Stimulated activated memory B cell treated with anti-CD40 and anti-IgM and Interleukin-4, amounts not matched to agents 10 μg/mL and 1 μg/mL and 100 μg/mL, for 72 hours (primary cell): ENCODE data around the gene ANKRD40CL.

ENCODE experiments used
- ATAC-seq: fragments of 150-1000 bp; cut with Tn5 transposase; 2 replicates; pipeline ENCODE4 v1.10.0; 2021
- H3K27ac Mint-ChIP-seq: one replicate; pipeline ENCODE4 v1.8.0; 2022; ENCODE audit warnings: mild to moderate bottlenecking, mixed read lengths
- H3K27me3 Mint-ChIP-seq: one replicate; pipeline ENCODE4 v1.8.0; 2022; ENCODE audit warnings: mixed read lengths
- H3K36me3 Mint-ChIP-seq: one replicate; pipeline ENCODE4 v1.8.0; 2022; ENCODE audit warnings: mixed read lengths
- H3K4me1 Mint-ChIP-seq: one replicate; pipeline ENCODE4 v1.8.0; 2022; ENCODE audit warnings: mixed read lengths
- H3K4me3 Mint-ChIP-seq: one replicate; pipeline ENCODE4 v1.8.0; 2022; ENCODE audit warnings: mild to moderate bottlenecking, moderate library complexity, mixed read lengths
- H3K9me3 Mint-ChIP-seq: one replicate; pipeline ENCODE4 v1.8.0; 2022; ENCODE audit warnings: mixed read lengths

ANKRD40CL gene

GRCh38 chr17:50775926-50776325, 8.6 kb upstream of the ANKRD40CL start:
- Mint-ChIP-seq H3K4me3 (no peak overlapping the region), H3K9me3 (no peaks in the 10 kb centered on the region), H3K27ac (no peak overlapping the region), H3K36me3 (no peaks in the 10 kb centered on the region), H3K4me1 (peaks cover 6% of the 10 kb centered on the region), H3K27me3 (no peaks in the 10 kb centered on the region)
- no peak for ATAC-seq

GRCh38 chr17:50774225-50774803, 7.0 kb upstream of the ANKRD40CL start:
- Mint-ChIP-seq H3K27me3 (no peaks in the 10 kb centered on the region), H3K4me1 (peaks cover 6% of the 10 kb centered on the region), H3K36me3 (no peaks in the 10 kb centered on the region), H3K27ac (no peak overlapping the region), H3K9me3 (no peaks in the 10 kb centered on the region), H3K4me3 (no peak overlapping the region)
- no peak for ATAC-seq

GRCh38 chr17:50771991-50772785, 4.9 kb upstream of the ANKRD40CL start:
- ATAC-seq = no peak
- H3K4me3 Mint-ChIP-seq = no peak overlapping the region
- H3K27me3 Mint-ChIP-seq = no peaks in the 10 kb centered on the region
- H3K36me3 Mint-ChIP-seq = no peaks in the 10 kb centered on the region
- peaks cover 6% of the 10 kb centered on the region for H3K4me1 Mint-ChIP-seq
- no peak overlapping the region for H3K27ac Mint-ChIP-seq
- no peaks in the 10 kb centered on the region for H3K9me3 Mint-ChIP-seq

GRCh38 chr17:50770346-50770745, 3.0 kb upstream of the ANKRD40CL start:
- Mint-ChIP-seq H3K27me3 (no peaks in the 10 kb centered on the region), H3K36me3 (no peaks in the 10 kb centered on the region), H3K4me3 (no peak overlapping the region), H3K4me1 (peaks cover 22% of the 10 kb centered on the region), H3K27ac (no peak overlapping the region), H3K9me3 (no peaks in the 10 kb centered on the region)
- ATAC-seq = no peak

- ATAC-seq = no peak
- H3K4me3 Mint-ChIP-seq = no peak overlapping the region
- no peaks in the 10 kb centered on the region for H3K36me3 Mint-ChIP-seq
- no peak overlapping the region for H3K27ac Mint-ChIP-seq
- H3K27me3 Mint-ChIP-seq = no peaks in the 10 kb centered on the region
- H3K4me1 Mint-ChIP-seq = peaks cover 26% of the 10 kb centered on the region
- no peaks in the 10 kb centered on the region for H3K9me3 Mint-ChIP-seq
Observed at GRCh38 chr17:50769884-50770283, 2.6 kb upstream of the ANKRD40CL start.

- ATAC-seq = no peak
- H3K9me3 Mint-ChIP-seq = no peaks in the 10 kb centered on the region
- no peaks in the 10 kb centered on the region for H3K36me3 Mint-ChIP-seq
- no peaks in the 10 kb centered on the region for H3K27me3 Mint-ChIP-seq
- no peak overlapping the region for H3K27ac Mint-ChIP-seq
- peaks cover 39% of the 10 kb centered on the region for H3K4me1 Mint-ChIP-seq
- no peak overlapping the region for H3K4me3 Mint-ChIP-seq
Observed at GRCh38 chr17:50768346-50768761, 1.0 kb upstream of the ANKRD40CL start.

- Mint-ChIP-seq H3K4me1 (peaks cover 41% of the 10 kb centered on the region), H3K9me3 (no peaks in the 10 kb centered on the region), H3K27me3 (no peaks in the 10 kb centered on the region), H3K4me3 (no peak overlapping the region), H3K36me3 (no peaks in the 10 kb centered on the region), H3K27ac (no peak overlapping the region)
- no peak for ATAC-seq
Observed at GRCh38 chr17:50767030-50767429, 288 bp downstream of the ANKRD40CL start.

GRCh38 chr17:50766222-50767023, 895 bp downstream of the ANKRD40CL start:
- no peak for ATAC-seq
- H3K27ac Mint-ChIP-seq = peak overlapping the region; percentile 22
- no peaks in the 10 kb centered on the region for H3K27me3 Mint-ChIP-seq
- no peak overlapping the region for H3K4me3 Mint-ChIP-seq
- peaks cover 39% of the 10 kb centered on the region for H3K4me1 Mint-ChIP-seq
- no peaks in the 10 kb centered on the region for H3K9me3 Mint-ChIP-seq
- H3K36me3 Mint-ChIP-seq = no peaks in the 10 kb centered on the region

- peak; percentile 68 for ATAC-seq
Observed at GRCh38 chr17:50765454-50766221, 1.7 kb downstream of the ANKRD40CL start.

GRCh38 chr17:50764734-50765149, 2.6 kb downstream of the ANKRD40CL start:
- Mint-ChIP-seq H3K4me3 (peak overlapping the region; percentile 3), H3K4me1 (peaks cover 39% of the 10 kb centered on the region), H3K9me3 (no peaks in the 10 kb centered on the region), H3K27ac (no peak overlapping the region), H3K36me3 (no peaks in the 10 kb centered on the region), H3K27me3 (no peaks in the 10 kb centered on the region)
- no peak for ATAC-seq

More at GRCh38 chr17:50765454-50766221, 1.7 kb downstream of the ANKRD40CL start:
- H3K36me3 Mint-ChIP-seq = no peaks in the 10 kb centered on the region
- H3K4me1 Mint-ChIP-seq = peaks cover 39% of the 10 kb centered on the region
- H3K27ac Mint-ChIP-seq = peak overlapping the region; percentile 22
- no peak overlapping the region for H3K4me3 Mint-ChIP-seq
- no peaks in the 10 kb centered on the region for H3K9me3 Mint-ChIP-seq
- no peaks in the 10 kb centered on the region for H3K27me3 Mint-ChIP-seq

GRCh38 chr17:50763716-50764475, 3.4 kb downstream of the ANKRD40CL start:
- no peaks in the 10 kb centered on the region for H3K9me3 Mint-ChIP-seq
- no peak for ATAC-seq
- no peaks in the 10 kb centered on the region for H3K36me3 Mint-ChIP-seq
- peak overlapping the region; percentile 91 for H3K27ac Mint-ChIP-seq
- no peaks in the 10 kb centered on the region for H3K27me3 Mint-ChIP-seq
- peaks cover 39% of the 10 kb centered on the region for H3K4me1 Mint-ChIP-seq
- H3K4me3 Mint-ChIP-seq = peak overlapping the region; percentile 84

GRCh38 chr17:50762177-50762576, 5.1 kb downstream of the ANKRD40CL start:
- ATAC-seq = no peak
- H3K4me3 Mint-ChIP-seq = peak overlapping the region; percentile 84
- no peaks in the 10 kb centered on the region for H3K27me3 Mint-ChIP-seq
- H3K9me3 Mint-ChIP-seq = no peaks in the 10 kb centered on the region
- H3K36me3 Mint-ChIP-seq = no peaks in the 10 kb centered on the region
- H3K4me1 Mint-ChIP-seq = peaks cover 39% of the 10 kb centered on the region
- H3K27ac Mint-ChIP-seq = no peak overlapping the region

GRCh38 chr17:50758989-50759544, 8.3 kb downstream of the ANKRD40CL start:
- no peak overlapping the region for H3K4me3 Mint-ChIP-seq
- H3K27me3 Mint-ChIP-seq = no peaks in the 10 kb centered on the region
- H3K27ac Mint-ChIP-seq = no peak overlapping the region
- no peak for ATAC-seq
- H3K36me3 Mint-ChIP-seq = peaks cover 8% of the 10 kb centered on the region
- no peaks in the 10 kb centered on the region for H3K9me3 Mint-ChIP-seq
- peaks cover 10% of the 10 kb centered on the region for H3K4me1 Mint-ChIP-seq

- Mint-ChIP-seq H3K4me1 (peaks cover 8% of the 10 kb centered on the region), H3K36me3 (peaks cover 8% of the 10 kb centered on the region), H3K9me3 (no peaks in the 10 kb centered on the region), H3K4me3 (no peak overlapping the region), H3K27ac (no peak overlapping the region), H3K27me3 (no peaks in the 10 kb centered on the region)
- ATAC-seq = no peak
Observed at GRCh38 chr17:50758524-50758923, 8.8 kb downstream of the ANKRD40CL start.
